ENCODE data around the gene CATSPER1. TPM values are rescaled to one million over a fixed set of nuclear protein-coding genes. Genes with fewer than 3 reads are reported as not detected.

The CATSPER1 gene
- total RNA-seq, 1 experiment from 2014 or later, result 0.15 TPM

GRCh38 chr11:66047541-66048365 lies 21.5 kb upstream of the CATSPER1 start:
- ATAC-seq (no peak), DNase-seq (ENCODE audit: low read depth, low spot score) (no peak)
- H3K27me3 ChIP-seq (ENCODE audit: control insufficient read depth, insufficient read depth, low read length), result no peaks in the 10 kb centered on the region
- in situ Hi-C loops (cut with HindIII; ENCODE audit: low pct_unique_long_range_greater_than_20kb, low sequenced_read_pairs), result no loop called here
- intact Hi-C loops (cut with micrococcal nuclease; ENCODE audit: unreplicated experiment), result no loop called here
- CTCF ChIA-PET, result interaction anchor here (0.8 kb wide), 1 partner anchor 19 kb away, joined by 8 read pairs; no protein-coding TSS in a partner anchor
- no peak overlapping the region for H3K27ac ChIP-seq (ENCODE audit: low read length)
- H3K4me1 ChIP-seq (ENCODE audit: control insufficient read depth, insufficient read depth, low read length), result peaks cover 14% of the 10 kb centered on the region
- H3K4me3 ChIP-seq (ENCODE audit: low read depth in 2 of 2, low read length in 2 of 2), result no peak overlapping the region
- no peak for TF ChIP-seq REST (IDR thresholded peaks at IDR 0.05; ENCODE audit: insufficient read depth in 1 of 2, low read depth in 2 of 2, low read length in 1 of 2)
- TF ChIP-seq POLR2AphosphoS5 (IDR thresholded peaks at IDR 0.05; ENCODE audit: low read depth, low read length), result no peak
- TF ChIP-seq SIN3A (IDR thresholded peaks at IDR 0.05; ENCODE audit: borderline replicate concordance, insufficient read depth, low read depth, low read length), result no peak
- TF ChIP-seq, protein P1, sequence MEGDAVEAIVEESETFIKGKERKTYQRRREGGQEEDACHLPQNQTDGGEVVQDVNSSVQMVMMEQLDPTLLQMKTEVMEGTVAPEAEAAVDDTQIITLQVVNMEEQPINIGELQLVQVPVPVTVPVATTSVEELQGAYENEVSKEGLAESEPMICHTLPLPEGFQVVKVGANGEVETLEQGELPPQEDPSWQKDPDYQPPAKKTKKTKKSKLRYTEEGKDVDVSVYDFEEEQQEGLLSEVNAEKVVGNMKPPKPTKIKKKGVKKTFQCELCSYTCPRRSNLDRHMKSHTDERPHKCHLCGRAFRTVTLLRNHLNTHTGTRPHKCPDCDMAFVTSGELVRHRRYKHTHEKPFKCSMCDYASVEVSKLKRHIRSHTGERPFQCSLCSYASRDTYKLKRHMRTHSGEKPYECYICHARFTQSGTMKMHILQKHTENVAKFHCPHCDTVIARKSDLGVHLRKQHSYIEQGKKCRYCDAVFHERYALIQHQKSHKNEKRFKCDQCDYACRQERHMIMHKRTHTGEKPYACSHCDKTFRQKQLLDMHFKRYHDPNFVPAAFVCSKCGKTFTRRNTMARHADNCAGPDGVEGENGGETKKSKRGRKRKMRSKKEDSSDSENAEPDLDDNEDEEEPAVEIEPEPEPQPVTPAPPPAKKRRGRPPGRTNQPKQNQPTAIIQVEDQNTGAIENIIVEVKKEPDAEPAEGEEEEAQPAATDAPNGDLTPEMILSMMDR (IDR thresholded peaks at IDR 0.05), result no peak
- TF ChIP-seq TCF7L2 (IDR thresholded peaks at IDR 0.05; ENCODE audit: low read depth, low read length), result no peak
- BruUV-seq (replicated peaks), result no TSS peak
- H3K9me3 ChIP-seq (ENCODE audit: control insufficient read depth, insufficient read depth, low read depth, low read length), result no peaks in the 10 kb centered on the region
- peaks cover under 1% of the 10 kb centered on the region; the same call in 1 of the 2 replicates for H3K36me3 ChIP-seq (ENCODE audit: control insufficient read depth, insufficient read depth, low read length)
- POLR2A ChIA-PET, result interaction anchor here (1.3 kb wide), 1 partner anchor 157 kb away, joined by 4 read pairs; no protein-coding TSS in a partner anchor

DNA sequence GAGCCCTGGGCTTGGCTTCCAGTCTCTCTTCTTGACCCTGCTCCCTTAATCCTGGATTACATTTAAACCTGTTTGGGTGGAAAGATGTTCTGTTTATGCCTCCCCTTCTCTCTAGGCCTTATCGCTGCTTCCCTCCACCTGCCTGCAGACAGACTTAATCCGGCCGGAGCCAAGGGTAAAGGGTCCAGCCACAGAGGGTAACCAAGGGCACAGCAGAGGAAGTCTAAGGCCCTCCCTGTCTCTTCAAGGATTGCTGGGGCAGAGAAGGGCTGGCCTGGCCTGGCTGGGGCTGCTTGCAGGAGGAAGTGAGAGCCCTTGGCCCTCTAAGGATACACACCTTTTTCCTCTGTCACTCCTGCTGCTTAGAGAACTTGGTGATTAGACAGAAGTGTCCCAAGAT lies 20.6 kb upstream of the CATSPER1 start:
- in situ Hi-C loops (cut with HindIII; ENCODE audit: low pct_unique_long_range_greater_than_20kb, low sequenced_read_pairs), result no loop called here
- ATAC-seq (no peak), DNase-seq (ENCODE audit: low read depth, low spot score) (no peak)
- H3K36me3 ChIP-seq (ENCODE audit: control insufficient read depth, insufficient read depth, low read length), result no peaks in the 10 kb centered on the region; the same call in 1 of the 2 replicates
- no peaks in the 10 kb centered on the region for H3K9me3 ChIP-seq (ENCODE audit: control insufficient read depth, insufficient read depth, low read depth, low read length)
- CTCF ChIA-PET, result interaction anchor here (2.2 kb wide), 1 partner anchor 25 kb away, joined by 9 read pairs; no protein-coding TSS in a partner anchor
- no peak overlapping the region for H3K27ac ChIP-seq (ENCODE audit: low read length)
- POLR2A ChIA-PET, result interaction anchor here (1.3 kb wide), 1 partner anchor 156 kb away, joined by 4 read pairs; no protein-coding TSS in a partner anchor
- TF ChIP-seq POLR2AphosphoS5 (IDR thresholded peaks at IDR 0.05; ENCODE audit: low read depth, low read length) (no peak), TCF7L2 (IDR thresholded peaks at IDR 0.05; ENCODE audit: low read depth, low read length) (no peak), SIN3A (IDR thresholded peaks at IDR 0.05; ENCODE audit: borderline replicate concordance, insufficient read depth, low read depth, low read length) (no peak), REST (IDR thresholded peaks at IDR 0.05; ENCODE audit: insufficient read depth in 1 of 2, low read depth in 2 of 2, low read length in 1 of 2) (no peak)
- TF ChIP-seq, protein P1 (IDR thresholded peaks at IDR 0.05), result no peak
- BruUV-seq (replicated peaks), result no TSS peak
- no peak overlapping the region for H3K4me3 ChIP-seq (ENCODE audit: low read depth in 2 of 2, low read length in 2 of 2)
- intact Hi-C loops (cut with micrococcal nuclease; ENCODE audit: unreplicated experiment), result no loop called here
- peaks cover 14% of the 10 kb centered on the region for H3K4me1 ChIP-seq (ENCODE audit: control insufficient read depth, insufficient read depth, low read length)
- no peaks in the 10 kb centered on the region for H3K27me3 ChIP-seq (ENCODE audit: control insufficient read depth, insufficient read depth, low read length)

Measured in Panc1 (cell line).